IPS DF 4.7 (cell line): ENCODE data around the gene SULT1C3.

Experiments used
- DNase-seq: peaks from one replicate; pipeline ENCODE4 v3.0.0-alpha.2; 2013; ENCODE audit warnings: low spot score; ENCODE audit errors: extremely low read depth

SULT1C3 gene

GRCh38 chr2:108239786-108240185 is at the start of gene SULT1C3:
TSS of gene SULT1C3 (plus strand) at chr2:108239968. CDS start at chr2:108247195, 7,227 bp downstream.
- DNase-seq: no peak

- DNase-seq: no peak
Observed at GRCh38 chr2:108193251-108193650, 46.5 kb upstream of the SULT1C3 start.

GRCh38 chr2:108194409-108195132 is 45.2 kb upstream of the SULT1C3 start:
- DNase-seq: no peak

GRCh38 chr2:108195133-108195439 is 44.7 kb upstream of the SULT1C3 start:
- no peak for DNase-seq

- DNase-seq: no peak
Observed at GRCh38 chr2:108199726-108200125, 40.0 kb upstream of the SULT1C3 start.

- DNase-seq: no peak
Observed at GRCh38 chr2:108200569-108200968, 39.2 kb upstream of the SULT1C3 start.

GRCh38 chr2:108212671-108213070 is 27.1 kb upstream of the SULT1C3 start:
- DNase-seq: no peak

GRCh38 chr2:108215794-108216211 is 24.0 kb upstream of the SULT1C3 start:
- DNase-seq: no peak

GRCh38 chr2:108217211-108217610 is 22.6 kb upstream of the SULT1C3 start:
- DNase-seq: no peak

- DNase-seq: no peak
Observed at GRCh38 chr2:108219688-108220087, 20.1 kb upstream of the SULT1C3 start.

- DNase-seq: no peak
Observed at GRCh38 chr2:108220191-108220590, 19.6 kb upstream of the SULT1C3 start.

- no peak for DNase-seq
Observed at GRCh38 chr2:108220942-108221541, 18.7 kb upstream of the SULT1C3 start.

GRCh38 chr2:108222261-108222660 is 17.5 kb upstream of the SULT1C3 start:
- no peak for DNase-seq

GRCh38 chr2:108223573-108223972 is 16.2 kb upstream of the SULT1C3 start:
- no peak for DNase-seq

GRCh38 chr2:108224022-108224421 is 15.7 kb upstream of the SULT1C3 start:
- DNase-seq: no peak

GRCh38 chr2:108226564-108226963 is 13.2 kb upstream of the SULT1C3 start:
- DNase-seq: no peak

- DNase-seq: no peak
Observed at GRCh38 chr2:108228006-108228405, 11.8 kb upstream of the SULT1C3 start.

GRCh38 chr2:108228537-108228936 is 11.2 kb upstream of the SULT1C3 start:
- no peak for DNase-seq

GRCh38 chr2:108229875-108230274 is 9.9 kb upstream of the SULT1C3 start:
- no peak for DNase-seq

- DNase-seq: no peak
Observed at GRCh38 chr2:108235577-108235976, 4.2 kb upstream of the SULT1C3 start.

GRCh38 chr2:108236676-108237335 is 3.0 kb upstream of the SULT1C3 start:
- DNase-seq: no peak

- DNase-seq: no peak
Observed at GRCh38 chr2:108240966-108241365, 1.2 kb downstream of the SULT1C3 start.

- no peak for DNase-seq
Observed at GRCh38 chr2:108243566-108243965, 3.8 kb downstream of the SULT1C3 start.
